Retinal pigment epithelial cell (primary cell): Measurements from ENCODE around the gene DCAF5.

Experiments
- DNase-seq: peaks from one replicate; pipeline ENCODE4 v3.0.0-alpha.2; 2010; ENCODE audit warnings: low read depth
- H3K4me3 ChIP-seq: 2 replicates; pipeline ENCODE4 v1.5.1; 2011; ENCODE audit warnings: mild to moderate bottlenecking, low read length, control low read depth, moderate library complexity
- CTCF ChIP-seq: conservative IDR thresholded peaks from 2 replicates; pipeline ENCODE4 v1.5.1; 2011; ENCODE audit warnings: low read depth, low read length, control low read depth, inconsistent platforms

The DCAF5 gene

GRCh38 chr14:69132513-69133181 is 20.3 kb downstream of the DCAF5 start:
- TF ChIP-seq CTCF: no peak
- DNase-seq: peak; percentile 49

DNA sequence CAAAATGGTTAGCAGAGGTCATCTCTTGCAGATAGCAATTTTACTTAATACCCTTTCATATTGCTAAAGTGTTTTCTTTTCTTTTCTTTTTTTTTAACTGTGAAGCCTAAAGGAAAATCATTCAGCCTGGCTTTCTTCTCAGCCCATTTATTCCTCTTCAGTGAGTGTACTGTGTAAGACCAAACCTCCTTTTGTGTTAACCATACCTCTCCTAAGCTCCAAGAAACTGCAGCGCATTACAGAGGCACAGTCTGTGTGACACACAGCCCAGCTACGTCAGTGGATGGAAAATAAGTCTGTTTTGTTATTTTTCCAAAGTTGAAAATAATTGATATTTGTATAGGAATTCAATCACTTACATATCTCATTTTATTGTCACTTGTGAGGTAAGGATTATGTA is 21.7 kb downstream of the DCAF5 start:
- no peak for DNase-seq
- no peak for TF ChIP-seq CTCF

More at GRCh38 chr14:69132513-69133181, 20.3 kb downstream of the DCAF5 start:
- H3K4me3 ChIP-seq: no peak overlapping the region

GRCh38 chr14:69129264-69129880 is 23.5 kb downstream of the DCAF5 start:
- H3K4me3 ChIP-seq: no peak overlapping the region
- no peak for DNase-seq
- TF ChIP-seq CTCF: peak; percentile 98

More for the DNA sequence above, 21.7 kb downstream of the DCAF5 start:
- H3K4me3 ChIP-seq: no peak overlapping the region

DNA sequence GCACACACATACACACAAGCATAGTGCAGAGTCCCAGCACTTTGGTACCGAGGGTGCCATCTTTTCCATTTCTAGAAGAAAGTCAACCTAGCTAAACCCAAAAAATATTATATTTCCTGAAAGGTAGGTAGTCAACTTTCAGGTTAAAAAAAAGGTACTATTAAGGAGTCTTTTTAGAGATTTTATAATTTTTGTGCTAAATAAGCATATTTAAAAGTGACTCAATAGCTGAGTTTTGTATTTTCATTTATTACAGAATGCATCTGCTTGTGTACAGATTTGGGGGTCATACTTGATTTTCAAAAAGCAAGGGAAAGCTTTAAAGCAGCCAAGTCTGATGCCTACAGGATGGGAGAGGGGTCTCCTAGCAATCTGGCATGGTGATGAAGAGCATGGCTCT is 34.6 kb downstream of the DCAF5 start:
- H3K4me3 ChIP-seq: no peak overlapping the region
- no peak for TF ChIP-seq CTCF
- DNase-seq: no peak

DNA sequence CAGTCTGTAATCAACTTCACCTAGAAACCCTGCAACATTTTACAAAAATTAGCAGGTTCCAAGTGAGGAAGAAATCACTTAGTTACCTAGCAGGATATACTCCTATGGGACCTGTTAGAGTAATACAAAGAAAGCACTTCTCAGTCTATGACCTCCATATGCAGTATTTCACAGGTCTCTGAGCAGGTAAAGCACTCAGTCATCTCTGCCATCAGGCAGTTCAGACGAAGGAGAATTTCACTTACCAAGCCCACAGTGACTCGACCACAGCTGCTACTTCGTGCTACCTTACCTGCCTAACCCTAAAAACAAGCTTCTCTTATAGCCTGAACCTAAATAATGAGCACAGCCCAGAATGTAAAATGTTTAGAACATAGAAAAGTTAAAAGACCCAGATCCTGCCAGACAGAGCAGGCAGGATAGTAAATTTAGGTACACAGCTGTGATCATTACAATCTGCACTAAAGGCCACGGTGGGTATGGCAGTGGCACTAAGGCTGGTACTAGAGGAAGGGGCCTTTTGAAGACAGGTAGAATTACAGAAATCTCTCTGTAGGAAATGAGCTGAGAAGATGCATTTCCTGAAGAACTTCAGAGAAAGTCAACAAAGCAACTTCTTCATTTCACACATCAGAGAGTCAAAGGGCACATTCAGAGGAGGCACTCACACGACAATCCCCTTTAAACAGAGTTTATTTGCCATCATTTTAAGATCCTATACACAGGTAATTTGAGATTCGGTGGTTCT is 35.7 kb downstream of the DCAF5 start:
- H3K4me3 ChIP-seq: no peak overlapping the region
- no peak for DNase-seq

GRCh38 chr14:69115407-69116185 is 37.3 kb downstream of the DCAF5 start:
- DNase-seq: no peak
- no peak overlapping the region for H3K4me3 ChIP-seq
- TF ChIP-seq CTCF: no peak

More for the DNA sequence above, 35.7 kb downstream of the DCAF5 start:
- no peak for TF ChIP-seq CTCF
